NB4 (cell line): Measurements from ENCODE around the gene KCNIP3.

Experiments used
- DNase-seq: peaks from one replicate; pipeline ENCODE4 v3.0.0; 2010; ENCODE audit warnings: low read depth
- H3K4me3 ChIP-seq: one replicate; pipeline ENCODE4 v1.5.1; 2011; ENCODE audit warnings: mild to moderate bottlenecking, low read depth, low read length, moderate library complexity
- CTCF ChIP-seq: IDR thresholded peaks from one replicate; pipeline ENCODE4 v1.5.1; 2012; ENCODE audit warnings: low read depth, low read length
- MYC ChIP-seq: IDR thresholded peaks from 2 replicates; pipeline ENCODE4 v1.6.1; 2011; ENCODE audit warnings: low read depth, low read length
- POLR2A ChIP-seq: IDR thresholded peaks from 2 replicates; pipeline ENCODE4 v1.6.1; 2011; ENCODE audit warnings: mild to moderate bottlenecking; ENCODE audit not compliant: insufficient read length; ENCODE audit errors: extremely low read depth
- TF ChIP-seq, protein P1 (sequence below): IDR thresholded peaks from 2 replicates; pipeline ENCODE4 v1.6.1; 2011; ENCODE audit warnings: low read depth, low read length

The KCNIP3 gene

GRCh38 chr2:95325026-95325425, 27.9 kb downstream of the KCNIP3 start:
- no peak for TF ChIP-seq POLR2A
- TF ChIP-seq MYC = no peak
- TF ChIP-seq CTCF = no peak
- TF ChIP-seq, protein P1, sequence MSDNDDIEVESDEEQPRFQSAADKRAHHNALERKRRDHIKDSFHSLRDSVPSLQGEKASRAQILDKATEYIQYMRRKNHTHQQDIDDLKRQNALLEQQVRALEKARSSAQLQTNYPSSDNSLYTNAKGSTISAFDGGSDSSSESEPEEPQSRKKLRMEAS = no peak
- H3K4me3 ChIP-seq = no peak overlapping the region
- no peak for DNase-seq

GRCh38 chr2:95325590-95326432, 28.7 kb downstream of the KCNIP3 start:
- DNase-seq = no peak
- TF ChIP-seq, protein P1 = no peak
- TF ChIP-seq MYC (no peak), POLR2A (no peak), CTCF (no peak)
- H3K4me3 ChIP-seq = no peak overlapping the region

- no peak for DNase-seq
- TF ChIP-seq, protein P1 = no peak
- no peak for TF ChIP-seq CTCF
- TF ChIP-seq MYC = no peak
- TF ChIP-seq POLR2A = no peak
- no peak overlapping the region for H3K4me3 ChIP-seq
Measured at GRCh38 chr2:95326433-95327140, 29.4 kb downstream of the KCNIP3 start.

DNA sequence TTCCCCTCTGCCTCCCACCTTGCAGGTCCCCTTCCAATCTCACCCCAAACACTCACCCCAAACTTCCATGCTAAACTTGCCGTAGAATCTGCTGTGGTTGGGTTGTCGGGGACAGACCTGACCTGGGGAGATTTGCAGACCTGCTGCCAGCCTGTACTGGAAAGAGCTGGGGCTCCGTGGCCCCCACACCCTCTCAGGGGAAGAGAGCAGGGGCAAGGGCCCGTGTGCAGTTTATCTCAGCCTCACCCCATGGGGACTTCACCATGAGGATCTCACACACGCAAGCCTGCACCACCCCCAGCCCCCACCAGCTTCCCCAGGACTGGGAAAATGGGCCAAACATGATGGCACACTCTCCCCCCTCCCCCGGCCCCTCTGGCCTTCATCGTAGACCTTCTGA, 30.7 kb downstream of the KCNIP3 start:
- TF ChIP-seq MYC (no peak), POLR2A (no peak), CTCF (no peak)
- TF ChIP-seq, protein P1 = no peak
- H3K4me3 ChIP-seq = no peak overlapping the region
- no peak for DNase-seq

GRCh38 chr2:95328358-95329125, 31.4 kb downstream of the KCNIP3 start:
- TF ChIP-seq, protein P1 = no peak
- TF ChIP-seq CTCF (no peak), POLR2A (no peak), MYC (no peak)
- DNase-seq = no peak
- H3K4me3 ChIP-seq = no peak overlapping the region
